Measurements from ENCODE around the gene PAX7.

GRCh38 chr1:18787825-18788385 lies 157.3 kb downstream of the PAX7 start:
- TF ChIP-seq CTCF (IDR thresholded peaks at IDR 0.05): no peak
- TF ChIP-seq TCF7 (CRISPR knock-in tag; IDR thresholded peaks at IDR 0.05; ENCODE audit: low read depth): no peak
- no peak for TF ChIP-seq MAX (CRISPR knock-in tag; IDR thresholded peaks at IDR 0.05)
